Activated CD4-positive, alpha-beta T cell treated with anti-CD3 and anti-CD28 coated beads for 4 hours (primary cell): ENCODE data around the gene C3orf18.

Source experiments
- DNase-seq, 2 donors: peaks; one replicate each; pipeline ENCODE4 v3.0.0-alpha.2; 2020

The C3orf18 gene

DNA sequence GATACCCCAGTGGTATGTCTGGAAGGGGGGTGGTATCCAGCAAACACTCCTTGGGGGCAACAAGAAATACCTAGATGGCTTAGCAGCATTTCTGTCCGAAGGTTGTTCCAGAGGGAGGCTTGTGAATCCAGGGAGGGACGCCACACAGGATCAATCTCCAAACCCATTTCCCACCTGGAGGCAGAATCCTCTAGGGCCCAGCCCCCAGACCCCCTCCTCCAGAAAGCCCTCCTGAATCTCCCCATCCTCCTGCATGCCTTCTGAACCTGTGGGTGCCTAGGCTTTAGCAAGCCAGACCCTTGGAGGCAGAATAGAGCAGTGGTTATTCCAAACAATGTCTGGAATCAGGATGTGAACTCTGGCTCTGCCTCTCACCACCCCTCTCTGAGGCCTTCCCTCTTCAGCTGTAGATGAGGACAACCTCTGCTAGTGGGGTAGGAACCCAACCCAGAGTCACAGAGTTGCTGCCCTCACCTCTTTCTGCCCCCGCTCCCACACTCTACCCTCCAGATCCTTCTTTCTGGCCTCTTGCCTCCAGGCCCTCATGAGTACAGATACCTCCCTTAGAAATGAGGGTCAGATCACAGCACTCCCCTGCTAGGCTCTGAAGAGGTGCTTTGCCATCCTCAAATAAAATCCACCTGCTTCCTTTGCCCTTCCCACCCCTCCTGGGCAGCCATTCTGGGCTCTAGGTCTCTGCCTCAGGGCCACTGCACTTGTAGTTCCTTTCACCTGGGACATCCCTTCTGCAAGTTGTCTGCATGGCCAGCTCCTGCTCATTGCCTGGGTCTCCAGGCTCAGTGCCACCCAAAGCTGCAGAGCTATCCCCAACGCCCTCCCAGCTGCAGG, 35.9 kb upstream of the C3orf18 start:
- DNase-seq: no peak

DNA sequence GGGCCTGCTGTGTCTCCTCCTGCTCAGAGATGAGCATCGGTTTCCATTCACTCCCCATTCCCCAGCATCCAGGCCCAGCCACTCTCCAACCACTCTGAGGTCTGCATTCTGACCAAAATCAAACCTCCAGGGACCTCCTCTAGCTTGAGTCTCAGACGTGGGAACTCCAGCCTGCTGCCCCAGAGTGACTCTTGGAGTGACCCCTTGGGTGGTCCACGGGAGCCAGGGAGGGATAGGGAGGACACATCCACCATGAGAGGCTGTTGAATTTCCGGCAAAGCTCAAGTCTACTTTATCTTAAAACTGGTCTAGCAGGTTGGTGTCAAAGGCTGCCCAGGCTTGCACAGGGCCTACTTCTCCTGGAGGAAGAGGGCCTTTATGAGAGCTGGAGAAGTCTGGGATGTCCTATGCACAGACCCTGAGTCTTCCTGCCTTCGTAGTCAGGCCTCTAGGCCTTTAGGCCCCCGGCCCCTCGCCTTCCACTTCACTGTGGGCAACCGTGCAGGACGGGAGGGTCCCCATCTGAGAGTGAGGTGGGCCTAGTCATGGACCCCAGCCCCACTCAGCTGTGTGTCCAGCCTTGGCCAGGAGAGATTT, 35.1 kb upstream of the C3orf18 start:
- no peak for DNase-seq

DNA sequence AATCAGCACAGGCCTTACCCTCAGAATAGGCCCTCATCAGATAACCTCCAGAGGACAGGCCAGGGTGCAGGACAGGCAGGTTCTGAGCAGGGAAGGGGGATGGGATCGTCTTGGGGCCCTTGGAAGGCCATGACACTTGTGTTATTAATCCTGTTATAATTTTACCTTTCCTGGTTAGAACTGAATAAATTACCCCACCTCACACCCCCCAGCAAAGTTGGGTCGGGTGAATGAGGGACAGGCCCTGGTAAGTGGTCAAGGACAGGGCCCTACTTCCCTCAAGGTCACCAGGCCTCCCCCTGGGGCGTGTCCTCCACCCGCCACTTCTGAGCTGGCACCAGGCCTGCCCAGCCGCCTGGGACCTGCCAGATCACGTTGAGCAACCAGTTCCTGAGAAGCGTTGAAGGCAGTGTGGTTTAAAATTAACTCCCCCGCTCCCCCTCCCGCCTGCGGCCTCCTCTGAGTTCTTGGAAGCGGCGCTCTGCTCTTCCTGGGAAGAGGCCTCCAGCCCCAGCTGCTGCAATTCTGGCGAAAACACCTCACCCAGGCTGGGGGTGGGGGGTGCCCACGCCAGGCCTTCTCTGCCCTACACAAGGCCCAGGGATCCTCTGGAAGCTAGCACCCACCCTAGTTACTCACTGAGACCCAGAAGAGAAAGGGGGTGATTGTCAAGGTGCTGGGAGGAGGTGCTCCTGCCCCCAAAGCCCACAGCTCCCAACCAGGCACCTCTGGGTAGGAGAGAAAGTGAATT, 33.5 kb upstream of the C3orf18 start:
- peak; percentile 94 to 95 for DNase-seq

DNA sequence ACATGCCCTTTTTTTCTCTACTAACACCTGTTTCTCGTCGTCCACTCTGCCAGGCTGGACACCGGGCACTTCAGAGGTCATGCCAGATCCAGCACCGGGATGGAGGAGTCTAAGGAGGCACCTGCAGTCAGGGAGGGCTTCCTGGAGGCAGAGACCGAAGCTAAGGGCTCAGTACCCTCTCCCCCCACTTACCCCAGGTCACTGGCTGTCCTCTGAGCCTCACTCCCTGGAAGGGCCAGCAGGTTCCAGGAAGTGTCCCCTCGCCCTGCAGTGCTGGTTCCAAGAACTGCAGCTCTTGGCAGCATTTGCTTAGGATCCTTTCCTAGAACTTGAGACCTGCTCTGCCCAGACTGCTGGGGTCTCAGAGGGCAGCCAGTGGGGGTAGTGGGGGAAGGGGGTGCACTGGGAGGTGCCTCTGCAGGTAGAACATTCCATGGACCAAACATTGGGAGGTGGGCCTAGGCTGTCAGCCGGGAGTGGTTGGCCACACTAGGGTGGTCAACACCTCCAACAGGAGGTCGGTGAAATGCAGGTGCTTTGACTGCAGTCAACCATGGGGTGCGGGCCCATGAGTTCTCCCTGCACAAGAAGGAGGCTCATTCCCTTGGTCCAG, 32.7 kb upstream of the C3orf18 start:
- no peak for DNase-seq

DNA sequence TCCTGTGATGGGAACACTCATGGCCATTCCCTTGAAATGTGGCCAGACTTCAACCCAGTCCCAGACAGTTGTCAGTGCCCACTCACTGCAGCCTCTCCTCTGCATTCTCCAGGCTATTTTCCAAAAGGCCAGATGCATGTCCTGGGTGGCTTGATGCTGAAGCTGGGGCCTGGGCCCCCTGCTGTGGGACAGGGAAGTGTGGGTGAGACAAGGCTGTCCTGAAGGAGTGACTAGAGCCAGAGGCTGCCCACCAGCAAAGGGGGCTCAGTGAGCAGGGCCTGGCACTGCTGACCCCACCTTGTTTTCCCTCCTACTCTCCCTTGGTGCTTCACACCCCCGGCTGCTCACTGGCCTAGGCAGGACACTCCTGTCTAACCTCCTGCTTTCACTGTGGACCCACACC, 32.2 kb upstream of the C3orf18 start:
- DNase-seq: no peak

DNA sequence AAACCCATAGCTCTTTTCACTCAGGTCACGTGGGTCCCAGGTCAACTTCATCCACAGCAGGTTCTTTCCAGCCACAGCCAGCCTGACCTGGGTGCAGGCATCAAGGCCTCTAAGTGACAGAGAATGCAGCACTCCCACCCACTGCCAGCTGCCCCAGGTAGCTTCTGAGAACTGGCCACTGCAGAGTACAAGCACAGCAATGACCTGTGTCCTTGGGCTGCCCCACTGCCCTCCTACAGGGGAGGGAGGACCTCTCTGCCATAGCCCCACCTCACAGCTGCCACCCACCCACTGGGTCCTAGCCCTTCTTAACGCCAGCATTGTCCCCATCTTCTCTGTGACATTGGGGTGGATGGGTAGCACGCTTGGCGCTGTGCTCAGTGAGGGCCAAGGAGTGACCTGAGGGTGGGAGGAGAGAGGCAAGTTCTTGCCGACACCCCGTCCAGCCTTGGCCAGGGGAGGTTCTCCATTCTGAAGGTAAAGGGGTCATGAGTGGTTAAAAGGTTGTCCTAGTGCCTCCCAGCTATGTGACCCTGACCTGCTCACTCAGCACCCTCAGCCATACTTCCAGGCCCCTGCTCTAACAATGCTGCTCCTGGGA, 31.7 kb upstream of the C3orf18 start:
- DNase-seq: no peak

DNA sequence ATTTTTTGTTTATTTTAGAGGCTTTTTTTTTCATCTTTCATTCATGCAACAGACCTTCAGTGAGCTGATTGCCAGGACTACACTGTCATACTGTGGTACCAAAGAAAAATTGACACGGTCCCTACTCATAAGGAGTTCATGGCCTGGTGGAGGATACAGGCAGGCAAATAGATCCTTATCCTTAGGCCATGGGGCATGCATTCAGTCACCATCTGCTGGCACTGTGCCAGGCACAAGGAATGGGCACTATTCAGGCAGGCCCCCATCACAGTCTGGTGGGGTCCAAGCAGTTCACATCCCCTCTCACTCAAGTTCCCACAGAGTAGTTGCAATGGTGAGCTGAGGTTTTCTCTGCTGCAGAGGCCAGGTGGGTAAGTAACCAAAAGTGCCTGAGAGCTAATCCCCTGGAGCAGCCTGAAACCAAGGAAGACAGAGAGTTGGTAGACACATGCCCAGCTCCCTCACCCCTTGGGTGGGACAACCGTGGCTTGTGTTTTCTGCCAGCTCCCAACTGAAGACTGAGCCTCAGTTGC, 26.8 kb upstream of the C3orf18 start:
- no peak for DNase-seq

DNA sequence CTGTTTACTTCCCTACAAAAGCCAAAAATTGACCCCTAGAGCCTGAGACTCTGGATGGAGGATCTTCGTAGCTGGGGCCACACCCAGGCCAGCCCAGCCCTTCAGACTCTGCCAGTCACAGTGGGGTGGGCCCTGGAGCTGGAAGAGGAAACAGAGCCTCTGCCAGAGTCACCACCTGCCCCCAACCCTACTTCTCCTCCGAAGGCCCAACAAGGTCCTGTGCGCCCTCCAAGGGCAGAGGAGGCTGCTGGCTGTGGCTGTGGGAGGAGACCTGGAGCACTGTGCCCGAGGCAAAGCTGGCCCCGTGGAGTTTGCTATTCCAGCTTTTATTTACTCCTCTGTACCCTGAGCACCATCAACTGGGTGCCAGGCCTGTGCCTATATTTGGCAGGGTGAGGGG, 25.0 kb upstream of the C3orf18 start:
- DNase-seq: no peak

DNA sequence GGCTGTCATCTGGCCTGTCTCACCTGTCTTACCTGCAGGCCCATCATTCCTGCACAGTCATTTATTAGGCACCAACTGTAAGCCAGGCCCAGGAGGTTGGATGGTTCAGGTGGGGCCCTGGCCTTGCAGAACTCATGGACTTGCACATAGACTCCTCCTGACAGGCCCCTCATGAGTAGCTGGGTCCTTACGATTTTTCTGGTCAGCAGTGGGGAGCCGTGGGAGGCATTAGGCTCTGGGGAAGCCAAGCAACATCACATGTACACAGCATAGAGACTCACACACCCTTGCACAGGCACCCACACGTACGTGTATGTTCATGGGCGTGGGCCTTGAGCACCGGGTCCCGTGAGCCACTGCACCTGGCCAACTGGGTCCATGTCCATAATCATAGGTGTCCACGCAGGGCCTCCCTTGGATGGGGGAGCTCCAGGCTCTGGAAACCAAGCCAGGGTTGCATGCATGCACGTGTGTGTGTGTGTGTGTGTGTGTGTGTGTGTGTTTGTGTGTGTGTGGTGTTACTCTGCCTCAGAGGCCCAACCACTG, 23.7 kb upstream of the C3orf18 start:
- no peak for DNase-seq

DNA sequence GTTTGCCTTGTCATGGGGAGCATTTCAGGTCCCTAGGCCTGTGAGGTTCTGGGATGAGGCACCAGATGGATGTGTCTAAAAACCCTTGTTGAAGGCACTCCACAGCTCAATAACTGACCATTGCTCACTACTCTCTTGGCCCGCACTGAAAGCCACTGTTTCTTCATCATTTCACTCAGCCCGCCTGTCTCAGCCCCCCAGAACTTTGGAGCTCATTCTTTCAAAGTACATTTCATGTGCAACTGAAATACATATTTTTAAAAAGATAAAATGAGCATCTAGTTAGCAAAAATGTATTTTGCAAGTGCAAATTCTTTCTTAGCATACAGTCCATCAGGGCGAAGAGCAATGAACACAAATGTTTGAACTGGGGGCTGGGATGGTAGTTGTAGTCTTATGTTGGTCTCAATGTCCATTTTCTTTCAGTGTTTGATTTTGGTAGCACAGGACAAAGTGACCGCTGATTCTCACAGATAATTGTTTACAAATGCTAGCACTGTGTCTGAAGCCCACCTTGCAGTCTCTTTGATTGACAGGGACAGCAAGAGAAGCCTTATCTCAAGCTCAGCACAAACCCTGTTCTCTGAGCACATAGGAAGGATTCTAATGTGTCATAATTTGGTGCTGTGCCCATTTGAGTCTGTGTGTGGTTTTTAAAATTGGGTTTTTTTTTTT, 21.3 kb upstream of the C3orf18 start:
- no peak for DNase-seq

DNA sequence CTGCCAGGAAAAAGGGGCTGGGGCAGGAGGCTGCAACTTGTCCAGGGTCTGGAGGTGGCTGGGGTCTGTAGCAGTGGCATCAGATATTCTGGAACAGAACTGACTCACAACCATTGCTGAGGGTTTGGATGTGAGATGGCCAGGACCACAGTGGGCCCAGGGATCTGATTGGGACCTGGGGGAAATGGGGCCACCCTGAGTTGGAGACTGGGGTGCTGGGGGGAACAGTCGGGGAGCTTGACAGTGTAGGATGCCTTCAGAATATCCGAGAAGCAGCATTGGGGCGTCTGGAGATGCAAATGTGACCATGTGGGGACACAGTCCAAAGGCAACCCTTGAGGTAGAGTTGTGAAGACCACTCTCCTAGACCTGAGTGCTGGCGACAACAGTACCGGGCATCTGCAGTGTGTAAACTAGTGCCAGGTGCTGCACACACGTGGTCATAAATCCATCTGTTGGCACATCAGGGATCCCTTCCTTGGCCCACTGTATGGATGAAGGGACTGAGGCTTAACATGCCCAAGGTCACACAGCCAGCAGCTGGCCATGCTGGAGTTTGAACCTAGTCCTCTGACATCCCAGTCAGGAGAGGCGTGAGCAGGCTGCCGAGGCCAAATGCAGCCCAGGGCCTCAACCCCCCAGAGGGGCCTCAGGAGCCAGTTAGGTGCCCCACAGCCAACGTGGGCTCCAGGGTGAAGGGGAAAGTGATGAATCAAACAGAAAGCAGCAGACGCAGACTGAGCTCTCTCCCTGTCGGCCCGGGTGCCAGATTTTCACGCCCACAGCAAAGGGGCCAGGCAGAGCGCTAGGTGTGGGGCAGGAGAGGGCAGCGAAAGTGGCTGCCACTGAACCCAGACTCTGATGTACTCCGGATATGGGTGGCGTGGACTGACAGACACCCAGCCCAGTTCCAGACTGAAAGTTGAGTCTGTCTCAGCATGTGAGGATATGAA, 20.5 kb upstream of the C3orf18 start:
- peak; percentile 64 to 72 for DNase-seq

DNA sequence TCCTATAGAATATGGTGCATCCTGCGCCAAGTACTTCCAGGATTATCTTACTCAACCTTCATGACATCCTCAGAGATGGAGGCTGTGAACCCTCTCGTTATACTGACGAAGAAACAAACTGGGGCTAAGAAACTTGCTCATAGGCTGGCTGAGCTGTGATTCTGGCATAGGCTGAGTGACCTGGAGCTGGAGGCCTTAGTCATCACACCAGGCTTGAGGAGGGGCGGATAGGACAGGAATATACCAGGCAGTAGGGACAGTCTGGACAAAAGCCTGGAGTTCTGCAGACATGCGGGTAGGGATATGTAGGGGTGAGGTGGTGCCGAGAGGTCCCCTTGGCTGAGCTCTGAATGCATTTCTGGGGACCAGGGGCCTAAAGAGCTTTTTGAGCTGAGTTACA, 19.8 kb upstream of the C3orf18 start:
- no peak for DNase-seq

DNA sequence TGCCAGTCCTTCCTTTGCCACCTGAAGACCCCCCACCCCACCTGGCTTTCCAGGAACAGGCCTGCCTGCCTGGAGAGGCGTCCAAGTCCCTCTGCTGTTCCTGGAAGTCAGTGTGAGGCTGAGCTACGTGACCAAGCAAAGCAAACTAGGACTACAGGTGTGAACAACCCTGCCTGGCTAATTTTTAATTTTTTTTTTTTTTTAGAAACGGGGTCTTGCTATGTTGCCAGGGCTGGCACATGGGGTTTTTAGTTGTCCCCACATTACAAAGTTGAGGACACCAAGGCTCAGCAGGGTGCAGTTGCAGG, 19.2 kb upstream of the C3orf18 start:
- DNase-seq: no peak

DNA sequence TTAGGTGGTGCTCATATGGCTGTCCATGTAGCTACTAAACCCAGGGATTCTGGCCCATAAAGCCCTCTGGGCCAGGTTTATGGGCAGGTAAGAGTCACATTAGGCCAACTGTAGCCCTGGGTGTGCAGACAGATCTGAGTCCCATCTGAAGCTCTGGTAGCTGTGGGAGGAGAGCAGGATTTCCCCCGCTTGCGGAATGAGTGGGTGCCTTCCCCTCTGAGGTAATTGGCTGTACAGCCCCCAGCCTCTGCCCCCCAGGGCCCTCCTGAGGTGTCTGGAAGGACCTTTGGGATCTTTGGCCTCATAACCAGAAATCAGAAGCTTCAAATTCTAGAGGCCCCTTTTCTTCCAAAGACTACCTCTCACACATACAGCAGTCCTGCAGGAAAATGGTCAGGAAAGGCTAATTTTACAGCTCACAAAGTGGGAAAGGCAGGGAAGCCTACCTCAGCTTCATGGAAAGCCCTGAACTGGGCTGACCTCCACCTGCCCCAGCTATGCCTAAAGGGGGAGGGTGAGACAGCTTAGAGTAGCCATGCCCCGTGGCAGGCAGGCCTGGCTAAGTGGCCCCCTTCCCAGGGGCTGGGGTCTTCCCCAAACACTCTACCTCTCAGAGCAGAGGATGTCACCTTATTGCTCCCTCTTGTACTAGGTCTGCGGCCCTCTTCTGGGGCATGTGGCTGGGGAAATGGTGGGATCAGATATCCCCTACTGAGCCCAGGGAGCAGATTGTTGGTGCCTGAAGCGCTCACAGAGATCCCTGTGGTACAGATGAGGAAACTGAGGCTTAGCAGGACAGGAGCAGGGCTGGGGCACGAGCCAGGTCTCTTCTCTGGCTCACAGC, 18.6 kb upstream of the C3orf18 start:
- DNase-seq: no peak

DNA sequence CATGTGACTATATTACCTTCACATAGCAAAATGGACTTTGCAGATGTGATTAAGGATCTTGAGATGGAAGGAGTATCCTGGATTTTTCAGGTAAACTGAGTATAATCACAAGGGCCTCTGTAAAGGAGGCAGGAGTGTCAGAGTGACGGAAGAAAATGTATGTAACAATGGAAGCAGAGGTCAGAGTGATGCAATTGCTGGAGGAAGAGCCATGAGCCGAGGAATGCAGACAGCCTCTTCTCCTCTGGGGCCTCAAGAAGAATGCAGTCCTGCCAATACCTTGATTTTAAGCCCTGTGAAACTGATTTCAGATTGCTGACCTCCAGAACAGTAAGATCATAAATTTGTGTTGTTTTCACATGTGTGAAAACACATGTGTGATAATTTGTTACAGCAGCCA, 16.8 kb upstream of the C3orf18 start:
- no peak for DNase-seq

DNA sequence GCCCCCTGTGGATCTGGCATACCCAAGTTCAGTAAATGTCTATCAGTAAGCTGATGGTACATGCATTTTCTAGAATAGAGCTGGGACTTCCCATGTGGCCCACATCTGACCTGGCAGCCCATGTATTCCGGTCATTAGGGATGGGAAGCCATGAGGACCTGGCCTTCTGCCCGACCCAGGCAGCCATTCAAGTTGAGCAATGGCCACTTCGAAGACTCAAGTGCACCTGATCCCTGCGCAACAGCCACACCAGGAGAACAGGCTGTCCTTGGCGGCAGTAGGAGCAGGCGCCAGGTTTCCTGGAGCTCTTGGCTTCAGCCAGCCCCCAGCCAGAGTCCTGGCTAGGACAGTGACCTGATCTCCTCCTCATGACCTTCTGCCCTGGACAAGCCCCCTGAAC, 16.4 kb upstream of the C3orf18 start:
- no peak for DNase-seq

DNA sequence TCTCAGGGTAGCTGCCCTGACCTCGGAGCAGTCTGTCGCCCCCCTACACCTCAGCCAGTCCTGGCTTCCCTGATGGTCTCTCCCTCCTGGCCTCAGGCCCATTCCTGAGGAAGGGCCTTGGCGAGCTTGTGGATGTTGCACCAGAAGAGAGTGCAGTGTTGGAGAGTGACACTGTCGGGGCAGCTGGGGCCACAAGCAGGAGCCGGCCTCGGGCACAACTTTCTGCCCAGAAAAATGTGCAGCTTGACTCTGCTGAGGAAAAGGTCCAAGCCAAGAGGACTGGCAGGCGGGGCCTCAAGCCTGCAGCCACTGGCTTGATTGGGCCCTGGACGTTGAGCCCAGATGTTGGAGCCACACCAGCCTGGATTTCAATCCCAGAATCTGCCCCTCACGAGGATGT, 14.5 kb upstream of the C3orf18 start:
- no peak for DNase-seq

DNA sequence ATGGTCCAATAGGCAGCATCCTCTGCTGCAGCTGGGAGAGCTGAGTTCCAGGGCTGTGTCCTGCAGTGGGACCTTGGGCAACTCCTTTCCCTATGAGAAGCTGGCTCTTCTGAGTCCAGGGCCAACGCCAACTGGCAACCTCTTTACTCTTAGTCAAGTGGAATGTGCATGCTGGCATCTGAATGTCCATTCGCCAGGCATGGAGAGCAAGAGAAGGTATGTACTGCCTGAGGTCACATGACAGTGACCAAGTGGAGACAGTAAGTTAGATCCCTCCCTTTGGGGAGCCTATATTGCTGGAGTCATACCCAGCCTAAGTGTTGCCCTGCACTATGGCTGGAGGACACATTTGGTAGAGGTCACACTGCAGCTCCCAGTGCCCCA, 13.9 kb upstream of the C3orf18 start:
- DNase-seq: no peak

DNA sequence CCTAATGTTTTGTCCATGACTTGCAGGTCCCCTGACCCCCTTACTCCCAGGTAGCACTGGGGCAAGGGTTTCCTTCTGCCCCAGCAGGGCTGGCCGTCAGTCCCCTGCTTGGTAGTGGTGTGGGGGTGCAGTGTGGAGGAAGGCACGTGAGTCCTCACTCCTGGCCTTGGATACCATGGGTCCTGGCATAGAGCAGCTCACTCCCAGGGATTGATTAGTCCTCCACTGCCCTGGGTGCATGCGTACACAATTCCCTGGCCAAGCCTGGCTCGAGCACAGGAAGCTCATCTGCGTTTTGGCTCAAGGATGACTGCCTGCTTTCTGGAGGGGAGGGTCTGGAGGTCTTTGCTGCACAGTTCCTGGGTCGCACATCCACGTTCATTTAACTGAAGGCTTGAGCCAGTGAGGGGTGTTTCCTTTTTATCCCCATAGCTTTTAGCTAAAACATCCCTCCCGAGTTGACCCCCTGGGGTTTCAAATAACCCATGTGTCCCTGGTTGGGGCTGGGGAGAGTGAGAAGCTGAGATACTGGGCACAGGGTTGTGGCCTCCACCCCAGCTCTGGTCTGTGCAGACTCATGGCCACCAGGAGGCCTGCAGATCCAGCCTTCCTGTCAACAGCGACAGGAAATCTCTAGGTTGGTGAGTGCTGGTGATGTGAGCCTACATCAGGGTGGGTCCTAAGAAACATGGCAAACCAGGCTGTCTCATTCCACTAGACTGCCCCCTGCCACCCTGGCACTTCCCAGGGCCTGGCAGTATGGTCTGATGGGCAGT, 13.3 kb upstream of the C3orf18 start:
- no peak for DNase-seq
